Measurements from ENCODE around the gene IL32.

DNA sequence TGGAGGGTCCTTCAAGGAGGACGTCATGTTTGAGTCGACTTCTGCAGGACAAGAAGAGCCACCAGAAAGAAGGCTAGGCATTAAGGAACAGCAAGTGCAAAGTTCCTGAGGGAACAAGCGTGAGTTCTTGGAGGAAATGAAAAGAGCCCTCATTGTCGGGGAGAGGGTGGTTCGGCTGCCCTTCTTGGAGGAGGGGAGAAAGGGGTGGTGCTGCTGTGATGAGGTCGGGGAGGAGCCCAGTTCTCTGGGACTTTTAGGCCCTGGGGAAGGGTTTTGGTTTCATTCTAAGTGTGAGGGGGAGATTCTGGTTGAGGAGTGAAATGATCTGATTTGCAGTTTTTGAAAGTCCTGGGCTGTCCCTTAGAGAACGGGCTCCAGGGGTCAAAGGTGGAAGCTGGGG is 32.8 kb upstream of the IL32 start:
- no peak for TF ChIP-seq EZH2 (IDR thresholded peaks at IDR 0.05; ENCODE audit: borderline replicate concordance, low read length)
- TF ChIP-seq, protein P1, sequence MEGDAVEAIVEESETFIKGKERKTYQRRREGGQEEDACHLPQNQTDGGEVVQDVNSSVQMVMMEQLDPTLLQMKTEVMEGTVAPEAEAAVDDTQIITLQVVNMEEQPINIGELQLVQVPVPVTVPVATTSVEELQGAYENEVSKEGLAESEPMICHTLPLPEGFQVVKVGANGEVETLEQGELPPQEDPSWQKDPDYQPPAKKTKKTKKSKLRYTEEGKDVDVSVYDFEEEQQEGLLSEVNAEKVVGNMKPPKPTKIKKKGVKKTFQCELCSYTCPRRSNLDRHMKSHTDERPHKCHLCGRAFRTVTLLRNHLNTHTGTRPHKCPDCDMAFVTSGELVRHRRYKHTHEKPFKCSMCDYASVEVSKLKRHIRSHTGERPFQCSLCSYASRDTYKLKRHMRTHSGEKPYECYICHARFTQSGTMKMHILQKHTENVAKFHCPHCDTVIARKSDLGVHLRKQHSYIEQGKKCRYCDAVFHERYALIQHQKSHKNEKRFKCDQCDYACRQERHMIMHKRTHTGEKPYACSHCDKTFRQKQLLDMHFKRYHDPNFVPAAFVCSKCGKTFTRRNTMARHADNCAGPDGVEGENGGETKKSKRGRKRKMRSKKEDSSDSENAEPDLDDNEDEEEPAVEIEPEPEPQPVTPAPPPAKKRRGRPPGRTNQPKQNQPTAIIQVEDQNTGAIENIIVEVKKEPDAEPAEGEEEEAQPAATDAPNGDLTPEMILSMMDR (IDR thresholded peaks at IDR 0.05; ENCODE audit: low read length): no peak
